Measurements from ENCODE around the gene PLPP4. TPM values are rescaled to one million over a fixed set of nuclear protein-coding genes. Genes with fewer than 3 reads are reported as not detected.

Gene PLPP4
- total RNA-seq, 1 donor from 2014 or later = not detected

- H3K9me3 ChIP-seq (ENCODE audit: low read depth) = no peaks in the 10 kb centered on the region
- Mint-ChIP-seq H3K4me1 (no peaks in the 10 kb centered on the region), H3K27ac (no peak overlapping the region), H3K9me3 (no peaks in the 10 kb centered on the region), H3K27me3 (ENCODE audit: insufficient read depth, low read depth) (peaks cover 2% of the 10 kb centered on the region), H3K36me3 (no peaks in the 10 kb centered on the region), H3K4me3 (no peak overlapping the region)
- H3K79me2 ChIP-seq (ENCODE audit: low read depth) = no peaks in the 10 kb centered on the region
- no peak overlapping the region for H3K4me3 ChIP-seq
- H3K4me1 ChIP-seq = no peaks in the 10 kb centered on the region
- no peaks in the 10 kb centered on the region for H4K20me1 ChIP-seq (ENCODE audit: low read depth)
- TF ChIP-seq CTCF (IDR thresholded peaks at IDR 0.05) (no peak), EZH2 (IDR thresholded peaks at IDR 0.05) (no peak), EZH2phosphoT487 (IDR thresholded peaks at IDR 0.05) (no peak)
- no peak overlapping the region for H3K27ac ChIP-seq
- no peak overlapping the region for H2AFZ ChIP-seq (replicated peaks)
- H3K27me3 ChIP-seq = no peaks in the 10 kb centered on the region
- H3F3A ChIP-seq (ENCODE audit: low read depth) = no peaks in the 10 kb centered on the region
- H3K36me3 ChIP-seq = no peaks in the 10 kb centered on the region
- no peak overlapping the region for H3K4me2 ChIP-seq
- no peak overlapping the region for H3K9ac ChIP-seq
- no peak for DNase-seq (ENCODE audit: low spot score)
These were observed 19.5 kb upstream of the PLPP4 start for GRCh38 chr10:120437541-120437940.

- TF ChIP-seq EZH2 (IDR thresholded peaks at IDR 0.05) (no peak), CTCF (IDR thresholded peaks at IDR 0.05) (no peak), EZH2phosphoT487 (IDR thresholded peaks at IDR 0.05) (no peak)
- no peaks in the 10 kb centered on the region for H3K36me3 ChIP-seq
- Mint-ChIP-seq H3K4me3 (no peak overlapping the region), H3K36me3 (no peaks in the 10 kb centered on the region), H3K4me1 (peaks cover 2% of the 10 kb centered on the region), H3K27me3 (ENCODE audit: insufficient read depth, low read depth) (peaks cover 19% of the 10 kb centered on the region), H3K27ac (no peak overlapping the region), H3K9me3 (peaks cover 2% of the 10 kb centered on the region)
- no peaks in the 10 kb centered on the region for H3K9me3 ChIP-seq (ENCODE audit: low read depth)
- no peaks in the 10 kb centered on the region for H4K20me1 ChIP-seq (ENCODE audit: low read depth)
- H3K79me2 ChIP-seq (ENCODE audit: low read depth) = no peaks in the 10 kb centered on the region
- no peak overlapping the region for H2AFZ ChIP-seq (replicated peaks)
- DNase-seq (ENCODE audit: low spot score) = no peak
- H3K4me3 ChIP-seq = no peak overlapping the region
- no peak overlapping the region for H3K27ac ChIP-seq
- peaks cover 7% of the 10 kb centered on the region for H3F3A ChIP-seq (ENCODE audit: low read depth)
- no peak overlapping the region for H3K4me2 ChIP-seq
- H3K9ac ChIP-seq = no peak overlapping the region
- peaks cover 34% of the 10 kb centered on the region for H3K27me3 ChIP-seq
- H3K4me1 ChIP-seq = peaks cover 10% of the 10 kb centered on the region
These were observed 5.1 kb upstream of the PLPP4 start for GRCh38 chr10:120451968-120452367.

- Histone ChIP-seq H3K4me1 (peaks cover 10% of the 10 kb centered on the region), H3K27me3 (peaks cover 48% of the 10 kb centered on the region), H3K27ac (no peak overlapping the region), H2AFZ (replicated peaks) (no peak overlapping the region), H3K79me2 (ENCODE audit: low read depth) (no peaks in the 10 kb centered on the region), H3K9ac (no peak overlapping the region), H3K9me3 (ENCODE audit: low read depth) (no peaks in the 10 kb centered on the region), H3K4me3 (no peak overlapping the region), H4K20me1 (ENCODE audit: low read depth) (no peaks in the 10 kb centered on the region), H3K4me2 (no peak overlapping the region), H3K36me3 (no peaks in the 10 kb centered on the region), H3F3A (ENCODE audit: low read depth) (peaks cover 7% of the 10 kb centered on the region)
- Mint-ChIP-seq H3K4me1 (peaks cover 3% of the 10 kb centered on the region), H3K36me3 (no peaks in the 10 kb centered on the region), H3K27ac (no peak overlapping the region), H3K9me3 (no peaks in the 10 kb centered on the region), H3K27me3 (ENCODE audit: insufficient read depth, low read depth) (peaks cover 31% of the 10 kb centered on the region), H3K4me3 (no peak overlapping the region)
- DNase-seq (ENCODE audit: low spot score) = no peak
- TF ChIP-seq EZH2 (IDR thresholded peaks at IDR 0.05) (no peak), CTCF (IDR thresholded peaks at IDR 0.05) (no peak), EZH2phosphoT487 (IDR thresholded peaks at IDR 0.05) (no peak)
These were observed 3.7 kb upstream of the PLPP4 start for GRCh38 chr10:120453319-120453718.
